Gastrocnemius medialis (tissue), 4 donors: ENCODE results near the gene ADAM17. TPM values are rescaled to one million over a fixed set of nuclear protein-coding genes. Genes with fewer than 3 reads are reported as not detected.

Experiments
- ATAC-seq, 2 donors: fragments of 150-250 bp; one replicate each; pipeline ENCODE4 v1.9.1; 2016
- DNase-seq, 2 donors: peaks; one replicate each; pipeline ENCODE4 v3.0.0-alpha.2; 2019
- H3K27ac ChIP-seq, 4 donors: fragments of 200-600 bp; sonication (generic); 1 replicate in 1 of 4; 2 replicates in 3 of 4; pipeline ENCODE4 v1.5.1; 2016 to 2018; ENCODE audit warnings: mild to moderate bottlenecking in 2 of 4, moderate library complexity in 1 of 4
- H3K27me3 ChIP-seq, 3 donors: fragments of 200-600 bp; sonication (generic) in 2 of 3; 1 replicate in 1 of 3; 2 replicates in 2 of 3; pipeline versions ENCODE4 v1.5.1 to v1.6.0; 2016 to 2019; ENCODE audit warnings: mild to moderate bottlenecking in 1 of 3, moderate library complexity in 1 of 3
- H3K36me3 ChIP-seq, 2 donors: fragments of 200-600 bp; sonication (generic) in 1 of 2; one replicate each; pipeline ENCODE4 v1.5.1; 2017 to 2018
- H3K4me1 ChIP-seq, 2 donors: fragments of 200-600 bp; sonication (generic) in 1 of 2; one replicate each; pipeline ENCODE4 v1.5.1; 2016 to 2017; ENCODE audit warnings: mild to moderate bottlenecking in 2 of 2
- H3K4me3 ChIP-seq, 4 donors: fragments of 200-600 bp; sonication (generic) in 3 of 4; 1 replicate in 1 of 4; 2 replicates in 3 of 4; pipeline ENCODE4 v1.5.1; 2016 to 2019; ENCODE audit warnings: mild to moderate bottlenecking in 2 of 4
- H3K9me3 ChIP-seq, 3 donors: fragments of 200-600 bp; sonication (generic) in 2 of 3; 1 replicate in 1 of 3; 2 replicates in 2 of 3; pipeline ENCODE4 v1.5.1; 2016 to 2019
- POLR2A ChIP-seq, 2 donors: fragments of 450-650 bp; IDR thresholded peaks; one replicate each; pipeline ENCODE4 v1.6.1; 2017; ENCODE audit warnings: antibody characterized with exemption in 2 of 2, mild to moderate bottlenecking in 2 of 2, moderate library complexity in 2 of 2
- in situ Hi-C, 4 donors: fragments of 200-750 bp; cut with MboI; loops; one replicate each; pipeline versions ENCODE4 v1.15.0 to v1.8.0; 2017; ENCODE audit warnings: low sequenced_read_pairs in 4 of 4
- intact Hi-C: fragments of 100-400 bp; cut with DNase I; formaldehyde crosslinking; loops from one replicate; pipeline ENCODE4 v1.15.1; 2023; ENCODE audit warnings: low total_unique reads
- total RNA-seq, 4 donors: library from RNA; depleted of rRNA; stranded (reverse); fragments of >200 nt; gene quantifications; one replicate each; pipeline versions ENCODE4 v1.1.0 to v1.2.3, GENCODE V29; 2016
- TF ChIP-seq, protein P1 (sequence below), 5 experiments: fragments of 450-650 bp in 3 of 5; fragments of 200-600 bp in 2 of 5; sonication (generic) in 2 of 5; IDR thresholded peaks in 4 of 5; conservative IDR thresholded peaks in 1 of 5; 1 replicate in 4 of 5; 2 replicates in 1 of 5; pipeline ENCODE4 v1.5.1; 2016 to 2019; ENCODE audit warnings: antibody characterized with exemption in 5 of 5, mild to moderate bottlenecking in 3 of 5, moderate library complexity in 3 of 5

The ADAM17 gene
- total RNA-seq, 4 donors from 2014 or later = 13.5 to 27.1 (median 22.0) TPM

DNA sequence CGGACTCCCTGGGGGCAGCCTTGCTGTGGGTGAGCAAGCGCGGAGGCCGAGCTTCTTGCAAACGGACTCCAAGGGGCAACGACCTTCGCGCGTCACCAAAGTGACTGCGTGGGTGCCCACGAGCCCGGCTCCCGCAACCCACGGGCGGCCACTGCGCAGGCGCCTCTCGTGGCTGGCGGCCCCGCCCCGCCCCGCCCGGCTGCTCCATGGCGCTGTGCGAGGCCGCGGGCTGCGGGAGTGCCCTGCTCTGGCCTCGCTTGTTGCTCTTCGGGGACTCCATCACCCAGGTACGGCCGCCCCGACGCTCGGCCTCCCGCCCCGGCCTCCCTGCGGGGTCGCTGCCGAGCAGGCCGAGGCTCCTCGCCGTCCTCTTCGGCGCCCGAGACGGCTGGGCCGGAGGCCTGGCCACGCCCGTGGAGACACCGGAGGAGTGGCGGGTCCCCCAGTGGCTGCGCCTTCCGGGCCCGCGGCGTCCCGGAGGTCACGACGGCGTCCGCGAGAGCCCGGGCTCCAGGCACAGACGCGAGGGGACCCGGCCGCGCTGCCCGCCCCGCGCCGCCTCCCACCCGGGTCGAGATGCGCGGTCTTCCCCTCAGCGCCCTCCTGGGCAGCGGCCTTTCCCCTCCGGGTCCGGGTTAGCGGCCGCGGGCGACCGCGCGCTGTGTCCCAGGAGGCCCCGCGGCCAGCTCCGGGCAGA, 81.1 kb downstream of the ADAM17 start, which contains the start of gene IAH1:
IAH1 (plus strand) TSS at position 191 of the 697 bp plus-strand sequence; CDS start at position 207, 16 bp downstream.
- in situ Hi-C loops = no loop called here
- no peaks in the 10 kb centered on the region for H3K27me3 ChIP-seq
- ATAC-seq (peak; percentile 79 to 81), DNase-seq (peak; percentile 22 to 49)
- H3K27ac ChIP-seq = peak within 1 kb of the TSS; percentile 80 to 92 (median 91)
- intact Hi-C loops = loop anchor here (1.0 to 10.0 kb wide), 5 partner anchors 52 to 290 kb away; partner anchors contain the start of genes ADAM17, CPSF3 and ITGB1BP1
- H3K4me1 ChIP-seq = peaks cover 21 to 46% of the 10 kb centered on the region in 2 donors
- no peaks in the 10 kb centered on the region for H3K9me3 ChIP-seq
- H3K4me3 ChIP-seq = peak within 1 kb of the TSS; percentile 73 to 88 (median 79)
- TF ChIP-seq POLR2A (IDR thresholded peaks at IDR 0.05) = peak; percentile 52 to 59
- TF ChIP-seq, protein P1, sequence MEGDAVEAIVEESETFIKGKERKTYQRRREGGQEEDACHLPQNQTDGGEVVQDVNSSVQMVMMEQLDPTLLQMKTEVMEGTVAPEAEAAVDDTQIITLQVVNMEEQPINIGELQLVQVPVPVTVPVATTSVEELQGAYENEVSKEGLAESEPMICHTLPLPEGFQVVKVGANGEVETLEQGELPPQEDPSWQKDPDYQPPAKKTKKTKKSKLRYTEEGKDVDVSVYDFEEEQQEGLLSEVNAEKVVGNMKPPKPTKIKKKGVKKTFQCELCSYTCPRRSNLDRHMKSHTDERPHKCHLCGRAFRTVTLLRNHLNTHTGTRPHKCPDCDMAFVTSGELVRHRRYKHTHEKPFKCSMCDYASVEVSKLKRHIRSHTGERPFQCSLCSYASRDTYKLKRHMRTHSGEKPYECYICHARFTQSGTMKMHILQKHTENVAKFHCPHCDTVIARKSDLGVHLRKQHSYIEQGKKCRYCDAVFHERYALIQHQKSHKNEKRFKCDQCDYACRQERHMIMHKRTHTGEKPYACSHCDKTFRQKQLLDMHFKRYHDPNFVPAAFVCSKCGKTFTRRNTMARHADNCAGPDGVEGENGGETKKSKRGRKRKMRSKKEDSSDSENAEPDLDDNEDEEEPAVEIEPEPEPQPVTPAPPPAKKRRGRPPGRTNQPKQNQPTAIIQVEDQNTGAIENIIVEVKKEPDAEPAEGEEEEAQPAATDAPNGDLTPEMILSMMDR (IDR thresholded peaks at IDR 0.05 in 4 of 5, conservative IDR thresholded peaks at IDR 0.05 in 1 of 5) = no peak
- peaks cover 0 to 8% of the 10 kb centered on the region in 2 donors for H3K36me3 ChIP-seq

DNA sequence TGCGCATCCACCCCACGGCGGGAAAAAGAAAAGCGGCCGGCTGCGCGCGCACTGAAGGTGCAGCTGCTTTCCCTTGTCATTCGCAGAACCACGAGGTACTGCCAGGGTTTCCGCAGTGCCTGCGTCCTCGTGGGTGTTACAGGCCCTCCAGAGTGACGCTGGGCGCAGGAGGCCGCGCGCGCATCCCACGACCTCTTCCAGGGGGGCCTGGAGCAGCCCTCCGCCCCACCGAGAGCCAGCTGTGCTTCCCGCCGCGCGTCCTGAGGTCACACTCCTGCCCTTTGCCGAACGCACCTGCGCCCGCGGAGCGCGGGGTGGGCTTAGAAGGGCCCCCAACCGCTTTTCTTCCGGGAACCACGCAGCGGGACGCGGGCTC, 81.7 kb downstream of the ADAM17 start:
- Histone ChIP-seq H3K4me1 (peaks cover 21 to 43% of the 10 kb centered on the region in 2 donors), H3K9me3 (no peaks in the 10 kb centered on the region), H3K27me3 (no peaks in the 10 kb centered on the region), H3K4me3 (peak overlapping the region; percentile 73 to 88 (median 79)), H3K36me3 (peaks cover 0 to 12% of the 10 kb centered on the region in 2 donors), H3K27ac (peak overlapping the region; percentile 80 to 92 (median 91))
- intact Hi-C loops = loop anchor here (2.0 to 10.0 kb wide), 3 partner anchors 51 to 291 kb away; partner anchors contain the start of genes CPSF3 and ITGB1BP1
- in situ Hi-C loops = no loop called here
- TF ChIP-seq, protein P1 (IDR thresholded peaks at IDR 0.05 in 4 of 5, conservative IDR thresholded peaks at IDR 0.05 in 1 of 5) = no peak
- no peak for TF ChIP-seq POLR2A (IDR thresholded peaks at IDR 0.05)
- DNase-seq = peak; percentile 9 to 56
- peak; percentile 13 to 39 for ATAC-seq

GRCh38 chr2:9473308-9473984, 82.2 kb downstream of the ADAM17 start:
- no peak for ATAC-seq
- intact Hi-C loops = loop anchor here (5.0 to 10.0 kb wide), 2 partner anchors 219 to 291 kb away; no protein-coding TSS in a partner anchor
- peak overlapping the region; percentile 80 to 92 (median 91) for H3K27ac ChIP-seq

GRCh38 chr2:9472511-9472910, 83.1 kb downstream of the ADAM17 start:
- Histone ChIP-seq H3K27me3 (no peaks in the 10 kb centered on the region), H3K4me3 (no peak overlapping the region), H3K9me3 (no peaks in the 10 kb centered on the region), H3K27ac (no peak overlapping the region), H3K4me1 (peaks cover 13 to 29% of the 10 kb centered on the region in 2 donors), H3K36me3 (peaks cover 0 to 15% of the 10 kb centered on the region in 2 donors)
- TF ChIP-seq, protein P1 (IDR thresholded peaks at IDR 0.05 in 4 of 5, conservative IDR thresholded peaks at IDR 0.05 in 1 of 5) = no peak
- no peak for TF ChIP-seq POLR2A (IDR thresholded peaks at IDR 0.05)
- DNase-seq (no peak), ATAC-seq (no peak)
- in situ Hi-C loops = no loop called here
- intact Hi-C loops = loop anchor here (5.0 to 10.0 kb wide), 2 partner anchors 220 to 292 kb away; no protein-coding TSS in a partner anchor

More at GRCh38 chr2:9473308-9473984, 82.2 kb downstream of the ADAM17 start:
- Histone ChIP-seq H3K27me3 (no peaks in the 10 kb centered on the region), H3K4me3 (peak overlapping the region; percentile 73 to 88 (median 79)), H3K36me3 (peaks cover 0 to 15% of the 10 kb centered on the region in 2 donors), H3K4me1 (peaks cover 21 to 38% of the 10 kb centered on the region in 2 donors), H3K9me3 (no peaks in the 10 kb centered on the region)
- TF ChIP-seq, protein P1 (IDR thresholded peaks at IDR 0.05 in 4 of 5, conservative IDR thresholded peaks at IDR 0.05 in 1 of 5) = no peak
- in situ Hi-C loops = no loop called here
- DNase-seq = peak; percentile 7 to 33
